ENCODE data around the gene SYNGR2. TPM values are rescaled to one million over a fixed set of nuclear protein-coding genes. Genes with fewer than 3 reads are reported as not detected.
A peak's percentile ranks its signal among the peaks of the same experiment; 100 is the strongest.

The SYNGR2 gene
- total and polyA plus RNA-seq, 9 of the 15 experiments (the other 6 are each of a cell fraction or from before 2014, with no cell fraction given): 1.4 to 173 (median 87.8) TPM

DNA sequence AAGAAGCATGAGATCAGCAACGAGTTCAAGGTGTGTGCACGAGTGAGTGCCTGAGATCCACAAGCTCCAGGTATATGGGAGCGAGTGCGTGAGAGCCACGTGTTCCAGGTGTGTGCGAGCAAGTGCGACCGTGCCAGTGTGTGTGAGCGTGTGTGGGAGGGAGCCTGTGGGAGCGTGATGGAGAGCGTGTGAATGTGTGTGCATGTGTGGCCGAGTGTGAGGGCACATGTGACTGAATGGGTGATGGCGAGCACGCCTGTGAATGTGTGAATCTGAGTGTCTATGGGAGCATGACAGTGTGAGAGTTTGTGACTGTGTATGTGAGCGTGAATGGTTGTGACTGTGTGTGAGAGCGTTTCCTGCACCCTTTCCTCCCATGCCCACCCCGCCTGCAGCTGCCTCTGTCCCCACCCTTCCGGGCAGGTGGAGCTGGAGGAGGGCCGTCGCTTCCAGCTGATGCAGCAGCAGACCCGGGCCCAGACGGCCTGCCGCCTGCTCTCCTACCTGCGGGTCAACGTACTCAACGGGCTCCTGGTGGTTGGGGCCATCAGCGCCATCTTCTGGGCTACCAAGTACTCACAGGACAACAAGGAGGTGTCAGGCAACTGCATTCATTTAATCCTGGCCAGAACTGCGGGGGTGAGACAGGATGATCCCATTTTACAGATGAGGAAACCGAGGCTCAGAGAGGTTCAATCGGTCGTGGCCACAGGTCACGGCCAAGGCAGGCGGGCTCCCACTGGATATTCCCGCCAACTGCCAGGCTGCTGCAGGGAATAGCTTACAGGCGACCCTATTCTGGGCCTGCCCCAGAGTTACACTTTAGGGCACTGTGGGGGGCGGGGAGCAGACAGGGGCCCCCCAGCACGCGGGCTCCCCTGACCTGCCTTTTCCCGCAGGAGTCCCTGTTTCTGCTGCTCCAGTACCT is 34.1 kb upstream of the SYNGR2 start (continued):
- TF ChIP-seq, protein P1, sequence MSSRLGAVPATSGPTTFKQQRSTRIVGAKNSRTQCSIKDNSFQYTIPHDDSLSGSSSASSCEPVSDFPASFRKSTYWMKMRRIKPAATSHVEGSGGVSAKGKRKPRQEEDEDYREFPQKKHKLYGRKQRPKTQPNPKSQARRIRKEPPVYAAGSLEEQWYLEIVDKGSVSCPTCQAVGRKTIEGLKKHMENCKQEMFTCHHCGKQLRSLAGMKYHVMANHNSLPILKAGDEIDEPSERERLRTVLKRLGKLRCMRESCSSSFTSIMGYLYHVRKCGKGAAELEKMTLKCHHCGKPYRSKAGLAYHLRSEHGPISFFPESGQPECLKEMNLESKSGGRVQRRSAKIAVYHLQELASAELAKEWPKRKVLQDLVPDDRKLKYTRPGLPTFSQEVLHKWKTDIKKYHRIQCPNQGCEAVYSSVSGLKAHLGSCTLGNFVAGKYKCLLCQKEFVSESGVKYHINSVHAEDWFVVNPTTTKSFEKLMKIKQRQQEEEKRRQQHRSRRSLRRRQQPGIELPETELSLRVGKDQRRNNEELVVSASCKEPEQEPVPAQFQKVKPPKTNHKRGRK (tag; IDR thresholded peaks at IDR 0.05): no peak
- TF ChIP-seq ZNF830 (CRISPR knock-in tag; IDR thresholded peaks at IDR 0.05): no peak
- 0 out of 2 replicates have a peak, but pooled peaks have one; percentile 60 for TF ChIP-seq XRCC5 (IDR thresholded peaks at IDR 0.05; ENCODE audit: low read depth, low read length)
- no peak for TF ChIP-seq ARID2 (IDR thresholded peaks at IDR 0.05)
- TF ChIP-seq STAT5A (IDR thresholded peaks at IDR 0.05; ENCODE audit: borderline replicate concordance, low read length): no peak
- TF ChIP-seq FOXJ3 (CRISPR knock-in tag; IDR thresholded peaks at IDR 0.05): peak; percentile 31; the same call in 1 of the 2 replicates
- TF ChIP-seq, protein P2, sequence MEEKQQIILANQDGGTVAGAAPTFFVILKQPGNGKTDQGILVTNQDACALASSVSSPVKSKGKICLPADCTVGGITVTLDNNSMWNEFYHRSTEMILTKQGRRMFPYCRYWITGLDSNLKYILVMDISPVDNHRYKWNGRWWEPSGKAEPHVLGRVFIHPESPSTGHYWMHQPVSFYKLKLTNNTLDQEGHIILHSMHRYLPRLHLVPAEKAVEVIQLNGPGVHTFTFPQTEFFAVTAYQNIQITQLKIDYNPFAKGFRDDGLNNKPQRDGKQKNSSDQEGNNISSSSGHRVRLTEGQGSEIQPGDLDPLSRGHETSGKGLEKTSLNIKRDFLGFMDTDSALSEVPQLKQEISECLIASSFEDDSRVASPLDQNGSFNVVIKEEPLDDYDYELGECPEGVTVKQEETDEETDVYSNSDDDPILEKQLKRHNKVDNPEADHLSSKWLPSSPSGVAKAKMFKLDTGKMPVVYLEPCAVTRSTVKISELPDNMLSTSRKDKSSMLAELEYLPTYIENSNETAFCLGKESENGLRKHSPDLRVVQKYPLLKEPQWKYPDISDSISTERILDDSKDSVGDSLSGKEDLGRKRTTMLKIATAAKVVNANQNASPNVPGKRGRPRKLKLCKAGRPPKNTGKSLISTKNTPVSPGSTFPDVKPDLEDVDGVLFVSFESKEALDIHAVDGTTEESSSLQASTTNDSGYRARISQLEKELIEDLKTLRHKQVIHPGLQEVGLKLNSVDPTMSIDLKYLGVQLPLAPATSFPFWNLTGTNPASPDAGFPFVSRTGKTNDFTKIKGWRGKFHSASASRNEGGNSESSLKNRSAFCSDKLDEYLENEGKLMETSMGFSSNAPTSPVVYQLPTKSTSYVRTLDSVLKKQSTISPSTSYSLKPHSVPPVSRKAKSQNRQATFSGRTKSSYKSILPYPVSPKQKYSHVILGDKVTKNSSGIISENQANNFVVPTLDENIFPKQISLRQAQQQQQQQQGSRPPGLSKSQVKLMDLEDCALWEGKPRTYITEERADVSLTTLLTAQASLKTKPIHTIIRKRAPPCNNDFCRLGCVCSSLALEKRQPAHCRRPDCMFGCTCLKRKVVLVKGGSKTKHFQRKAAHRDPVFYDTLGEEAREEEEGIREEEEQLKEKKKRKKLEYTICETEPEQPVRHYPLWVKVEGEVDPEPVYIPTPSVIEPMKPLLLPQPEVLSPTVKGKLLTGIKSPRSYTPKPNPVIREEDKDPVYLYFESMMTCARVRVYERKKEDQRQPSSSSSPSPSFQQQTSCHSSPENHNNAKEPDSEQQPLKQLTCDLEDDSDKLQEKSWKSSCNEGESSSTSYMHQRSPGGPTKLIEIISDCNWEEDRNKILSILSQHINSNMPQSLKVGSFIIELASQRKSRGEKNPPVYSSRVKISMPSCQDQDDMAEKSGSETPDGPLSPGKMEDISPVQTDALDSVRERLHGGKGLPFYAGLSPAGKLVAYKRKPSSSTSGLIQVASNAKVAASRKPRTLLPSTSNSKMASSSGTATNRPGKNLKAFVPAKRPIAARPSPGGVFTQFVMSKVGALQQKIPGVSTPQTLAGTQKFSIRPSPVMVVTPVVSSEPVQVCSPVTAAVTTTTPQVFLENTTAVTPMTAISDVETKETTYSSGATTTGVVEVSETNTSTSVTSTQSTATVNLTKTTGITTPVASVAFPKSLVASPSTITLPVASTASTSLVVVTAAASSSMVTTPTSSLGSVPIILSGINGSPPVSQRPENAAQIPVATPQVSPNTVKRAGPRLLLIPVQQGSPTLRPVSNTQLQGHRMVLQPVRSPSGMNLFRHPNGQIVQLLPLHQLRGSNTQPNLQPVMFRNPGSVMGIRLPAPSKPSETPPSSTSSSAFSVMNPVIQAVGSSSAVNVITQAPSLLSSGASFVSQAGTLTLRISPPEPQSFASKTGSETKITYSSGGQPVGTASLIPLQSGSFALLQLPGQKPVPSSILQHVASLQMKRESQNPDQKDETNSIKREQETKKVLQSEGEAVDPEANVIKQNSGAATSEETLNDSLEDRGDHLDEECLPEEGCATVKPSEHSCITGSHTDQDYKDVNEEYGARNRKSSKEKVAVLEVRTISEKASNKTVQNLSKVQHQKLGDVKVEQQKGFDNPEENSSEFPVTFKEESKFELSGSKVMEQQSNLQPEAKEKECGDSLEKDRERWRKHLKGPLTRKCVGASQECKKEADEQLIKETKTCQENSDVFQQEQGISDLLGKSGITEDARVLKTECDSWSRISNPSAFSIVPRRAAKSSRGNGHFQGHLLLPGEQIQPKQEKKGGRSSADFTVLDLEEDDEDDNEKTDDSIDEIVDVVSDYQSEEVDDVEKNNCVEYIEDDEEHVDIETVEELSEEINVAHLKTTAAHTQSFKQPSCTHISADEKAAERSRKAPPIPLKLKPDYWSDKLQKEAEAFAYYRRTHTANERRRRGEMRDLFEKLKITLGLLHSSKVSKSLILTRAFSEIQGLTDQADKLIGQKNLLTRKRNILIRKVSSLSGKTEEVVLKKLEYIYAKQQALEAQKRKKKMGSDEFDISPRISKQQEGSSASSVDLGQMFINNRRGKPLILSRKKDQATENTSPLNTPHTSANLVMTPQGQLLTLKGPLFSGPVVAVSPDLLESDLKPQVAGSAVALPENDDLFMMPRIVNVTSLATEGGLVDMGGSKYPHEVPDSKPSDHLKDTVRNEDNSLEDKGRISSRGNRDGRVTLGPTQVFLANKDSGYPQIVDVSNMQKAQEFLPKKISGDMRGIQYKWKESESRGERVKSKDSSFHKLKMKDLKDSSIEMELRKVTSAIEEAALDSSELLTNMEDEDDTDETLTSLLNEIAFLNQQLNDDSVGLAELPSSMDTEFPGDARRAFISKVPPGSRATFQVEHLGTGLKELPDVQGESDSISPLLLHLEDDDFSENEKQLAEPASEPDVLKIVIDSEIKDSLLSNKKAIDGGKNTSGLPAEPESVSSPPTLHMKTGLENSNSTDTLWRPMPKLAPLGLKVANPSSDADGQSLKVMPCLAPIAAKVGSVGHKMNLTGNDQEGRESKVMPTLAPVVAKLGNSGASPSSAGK (IDR thresholded peaks at IDR 0.05): peak; percentile 63; the same call in 1 of the 2 replicates
- TF ChIP-seq CXXC5 (CRISPR knock-in tag; IDR thresholded peaks at IDR 0.05): peak; percentile 45
- peak; percentile 88 for TF ChIP-seq CBX1 (IDR thresholded peaks at IDR 0.05; ENCODE audit: low read depth)
- peak; percentile 89 for TF ChIP-seq RBM25 (IDR thresholded peaks at IDR 0.05; ENCODE audit: low read depth, low read length, severe bottlenecking)
- TF ChIP-seq STAT5B (CRISPR knock-in tag; IDR thresholded peaks at IDR 0.05): no peak

Data from K562 (cell line).